ENCODE data around the gene SEMA3F. TPM values are rescaled to one million over a fixed set of nuclear protein-coding genes. Genes with fewer than 3 reads are reported as not detected.

The SEMA3F gene
- total and polyA plus RNA-seq, 2 donors (not counting 1 experiment from before 2014, with no cell fraction given), result 5.1 to 9.7 TPM

- Histone ChIP-seq H3K4me2 (ENCODE audit: extremely low read depth, insufficient read depth, low read length) (no peak overlapping the region), H3K4me1 (ENCODE audit: control insufficient read depth, extremely low read depth, insufficient read depth, low read length) (no peaks in the 10 kb centered on the region), H3K27ac (ENCODE audit: insufficient read depth, low read length) (no peak overlapping the region), H3K79me2 (ENCODE audit: control insufficient read depth, insufficient read depth, low read length) (no peaks in the 10 kb centered on the region), H3K27me3 (ENCODE audit: control insufficient read depth, insufficient read depth, low read length) (no peaks in the 10 kb centered on the region), H3K9me3 (ENCODE audit: control insufficient read depth, insufficient read depth, low read depth, low read length) (no peaks in the 10 kb centered on the region), H2AFZ (ENCODE audit: low read length) (no peak overlapping the region), H4K20me1 (ENCODE audit: control insufficient read depth, extremely low read depth, insufficient read depth, low read length) (no peaks in the 10 kb centered on the region), H3K9ac (ENCODE audit: insufficient read depth, low read length) (no peak overlapping the region), H3K36me3 (ENCODE audit: control insufficient read depth, insufficient read depth, low read length) (peaks cover 48% of the 10 kb centered on the region), H3K4me3 (replicated peaks in 1 of 4; ENCODE audit: control extremely low read depth in 1 of 4, insufficient read depth in 1 of 4, low read depth in 3 of 4, low read length in 4 of 4) (no peak overlapping the region)
- DNase-seq (ENCODE audit: low read depth in 2 of 2), result no peak
- no peak for TF ChIP-seq EZH2 (IDR thresholded peaks at IDR 0.05; ENCODE audit: low read length, missing control alignments)
- TF ChIP-seq, protein P1, sequence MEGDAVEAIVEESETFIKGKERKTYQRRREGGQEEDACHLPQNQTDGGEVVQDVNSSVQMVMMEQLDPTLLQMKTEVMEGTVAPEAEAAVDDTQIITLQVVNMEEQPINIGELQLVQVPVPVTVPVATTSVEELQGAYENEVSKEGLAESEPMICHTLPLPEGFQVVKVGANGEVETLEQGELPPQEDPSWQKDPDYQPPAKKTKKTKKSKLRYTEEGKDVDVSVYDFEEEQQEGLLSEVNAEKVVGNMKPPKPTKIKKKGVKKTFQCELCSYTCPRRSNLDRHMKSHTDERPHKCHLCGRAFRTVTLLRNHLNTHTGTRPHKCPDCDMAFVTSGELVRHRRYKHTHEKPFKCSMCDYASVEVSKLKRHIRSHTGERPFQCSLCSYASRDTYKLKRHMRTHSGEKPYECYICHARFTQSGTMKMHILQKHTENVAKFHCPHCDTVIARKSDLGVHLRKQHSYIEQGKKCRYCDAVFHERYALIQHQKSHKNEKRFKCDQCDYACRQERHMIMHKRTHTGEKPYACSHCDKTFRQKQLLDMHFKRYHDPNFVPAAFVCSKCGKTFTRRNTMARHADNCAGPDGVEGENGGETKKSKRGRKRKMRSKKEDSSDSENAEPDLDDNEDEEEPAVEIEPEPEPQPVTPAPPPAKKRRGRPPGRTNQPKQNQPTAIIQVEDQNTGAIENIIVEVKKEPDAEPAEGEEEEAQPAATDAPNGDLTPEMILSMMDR (conservative IDR thresholded peaks at IDR 0.05 in 1 of 2, IDR thresholded peaks at IDR 0.05 in 1 of 2; ENCODE audit: low read depth in 1 of 2, low read length in 2 of 2), result no peak
Measured at GRCh38 chr3:50117120-50117519, 38.0 kb upstream of the SEMA3F start.

- no peak overlapping the region for H3K27ac ChIP-seq (ENCODE audit: insufficient read depth, low read length)
- peaks cover 46% of the 10 kb centered on the region for H3K36me3 ChIP-seq (ENCODE audit: control insufficient read depth, insufficient read depth, low read length)
- no peak overlapping the region for H3K4me3 ChIP-seq (replicated peaks in 1 of 4; ENCODE audit: control extremely low read depth in 1 of 4, insufficient read depth in 1 of 4, low read depth in 3 of 4, low read length in 4 of 4)
- H3K4me2 ChIP-seq (ENCODE audit: extremely low read depth, insufficient read depth, low read length), result no peak overlapping the region
- H3K4me1 ChIP-seq (ENCODE audit: control insufficient read depth, extremely low read depth, insufficient read depth, low read length), result no peaks in the 10 kb centered on the region
- no peaks in the 10 kb centered on the region for H3K79me2 ChIP-seq (ENCODE audit: control insufficient read depth, insufficient read depth, low read length)
- no peaks in the 10 kb centered on the region for H3K9me3 ChIP-seq (ENCODE audit: control insufficient read depth, insufficient read depth, low read depth, low read length)
- no peak for DNase-seq (ENCODE audit: low read depth in 2 of 2)
- H3K27me3 ChIP-seq (ENCODE audit: control insufficient read depth, insufficient read depth, low read length), result no peaks in the 10 kb centered on the region
- H4K20me1 ChIP-seq (ENCODE audit: control insufficient read depth, extremely low read depth, insufficient read depth, low read length), result no peaks in the 10 kb centered on the region
- TF ChIP-seq, protein P1 (conservative IDR thresholded peaks at IDR 0.05 in 1 of 2, IDR thresholded peaks at IDR 0.05 in 1 of 2; ENCODE audit: low read depth in 1 of 2, low read length in 2 of 2), result no peak
- TF ChIP-seq EZH2 (IDR thresholded peaks at IDR 0.05; ENCODE audit: low read length, missing control alignments), result no peak
- no peak overlapping the region for H3K9ac ChIP-seq (ENCODE audit: insufficient read depth, low read length)
- no peak overlapping the region for H2AFZ ChIP-seq (ENCODE audit: low read length)
Measured at GRCh38 chr3:50118237-50118636, 36.9 kb upstream of the SEMA3F start.

GRCh38 chr3:50119786-50120185 lies 35.3 kb upstream of the SEMA3F start:
- TF ChIP-seq, protein P1 (conservative IDR thresholded peaks at IDR 0.05 in 1 of 2, IDR thresholded peaks at IDR 0.05 in 1 of 2; ENCODE audit: low read depth in 1 of 2, low read length in 2 of 2), result no peak
- TF ChIP-seq EZH2 (IDR thresholded peaks at IDR 0.05; ENCODE audit: low read length, missing control alignments), result no peak
- no peaks in the 10 kb centered on the region for H3K9me3 ChIP-seq (ENCODE audit: control insufficient read depth, insufficient read depth, low read depth, low read length)
- H3K79me2 ChIP-seq (ENCODE audit: control insufficient read depth, insufficient read depth, low read length), result no peaks in the 10 kb centered on the region
- H3K9ac ChIP-seq (ENCODE audit: insufficient read depth, low read length), result no peak overlapping the region
- H3K4me2 ChIP-seq (ENCODE audit: extremely low read depth, insufficient read depth, low read length), result no peak overlapping the region
- H2AFZ ChIP-seq (ENCODE audit: low read length), result no peak overlapping the region
- H3K27ac ChIP-seq (ENCODE audit: insufficient read depth, low read length), result no peak overlapping the region
- peaks cover 39% of the 10 kb centered on the region for H3K36me3 ChIP-seq (ENCODE audit: control insufficient read depth, insufficient read depth, low read length)
- no peak for DNase-seq (ENCODE audit: low read depth in 2 of 2)
- H3K27me3 ChIP-seq (ENCODE audit: control insufficient read depth, insufficient read depth, low read length), result no peaks in the 10 kb centered on the region
- peaks cover 3% of the 10 kb centered on the region for H3K4me1 ChIP-seq (ENCODE audit: control insufficient read depth, extremely low read depth, insufficient read depth, low read length)
- H4K20me1 ChIP-seq (ENCODE audit: control insufficient read depth, extremely low read depth, insufficient read depth, low read length), result no peaks in the 10 kb centered on the region
- H3K4me3 ChIP-seq (replicated peaks in 1 of 4; ENCODE audit: control extremely low read depth in 1 of 4, insufficient read depth in 1 of 4, low read depth in 3 of 4, low read length in 4 of 4), result no peak overlapping the region

Measured in fibroblast of lung (primary cell).